Hematopoietic multipotent progenitor cell treated with erythropoietin and hydrocortisone succinate and interleukin-3 and kit ligand, for 17 days (in vitro differentiated cells): Measurements from ENCODE around the gene CD86.
"Not testable (repeated sequence)": the region's sequence is repeated elsewhere in the genome, so short reads cannot be mapped to it uniquely, and the experiment has no call there.

ENCODE experiments used
- DNase-seq: peaks from one replicate; pipeline ENCODE4 v3.0.0-alpha.2; 2015; ENCODE audit warnings: low spot score

Gene CD86, protein sequence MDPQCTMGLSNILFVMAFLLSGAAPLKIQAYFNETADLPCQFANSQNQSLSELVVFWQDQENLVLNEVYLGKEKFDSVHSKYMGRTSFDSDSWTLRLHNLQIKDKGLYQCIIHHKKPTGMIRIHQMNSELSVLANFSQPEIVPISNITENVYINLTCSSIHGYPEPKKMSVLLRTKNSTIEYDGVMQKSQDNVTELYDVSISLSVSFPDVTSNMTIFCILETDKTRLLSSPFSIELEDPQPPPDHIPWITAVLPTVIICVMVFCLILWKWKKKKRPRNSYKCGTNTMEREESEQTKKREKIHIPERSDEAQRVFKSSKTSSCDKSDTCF

GRCh38 chr3:122055215-122055614, at the start of gene CD86:
Gene CD86, plus strand, starts transcription at chr3:122055362. Its CDS starts 128 bp downstream, at chr3:122055490.
- DNase-seq: no peak

GRCh38 chr3:122006267-122006666, 48.9 kb upstream of the CD86 start:
- no peak for DNase-seq

DNA sequence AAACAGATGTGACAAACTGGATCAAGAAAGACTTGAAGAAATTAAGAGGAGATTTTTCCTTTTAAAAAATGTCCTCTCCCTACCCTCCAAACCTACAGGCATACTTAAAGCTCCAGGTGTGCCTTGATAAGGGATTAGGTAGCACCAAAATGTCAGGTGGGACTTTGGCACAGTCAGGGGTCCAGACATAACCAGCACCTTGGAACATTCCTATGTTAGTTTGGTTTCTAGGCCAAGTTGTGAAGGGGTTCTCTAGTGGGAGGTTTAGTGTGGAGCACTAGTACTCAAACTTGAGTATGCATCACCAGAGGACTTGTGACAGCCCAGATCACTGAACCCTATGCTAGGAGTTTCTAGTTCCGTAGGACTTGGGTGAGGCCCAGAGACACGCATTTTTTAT, 47.0 kb upstream of the CD86 start:
- no peak for DNase-seq

DNA sequence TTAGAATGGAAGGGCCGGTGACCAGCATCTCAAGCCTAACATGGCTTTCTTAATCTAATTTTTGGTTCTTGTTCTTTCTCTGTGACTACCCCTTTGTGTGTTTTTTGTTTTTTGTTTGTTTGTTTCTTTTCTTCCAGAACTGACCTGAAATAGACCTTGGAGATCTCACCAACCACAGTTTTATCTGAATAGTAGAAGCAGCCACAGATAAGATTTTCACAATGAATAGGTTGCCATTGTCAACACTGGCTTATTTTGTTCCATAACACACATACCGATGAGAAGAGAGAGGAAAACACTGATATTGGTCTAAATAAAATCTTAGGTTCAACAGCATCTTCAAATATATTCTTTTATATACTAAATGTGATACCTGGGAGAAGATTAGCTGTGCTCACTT, 44.7 kb upstream of the CD86 start:
- DNase-seq: no peak

DNA sequence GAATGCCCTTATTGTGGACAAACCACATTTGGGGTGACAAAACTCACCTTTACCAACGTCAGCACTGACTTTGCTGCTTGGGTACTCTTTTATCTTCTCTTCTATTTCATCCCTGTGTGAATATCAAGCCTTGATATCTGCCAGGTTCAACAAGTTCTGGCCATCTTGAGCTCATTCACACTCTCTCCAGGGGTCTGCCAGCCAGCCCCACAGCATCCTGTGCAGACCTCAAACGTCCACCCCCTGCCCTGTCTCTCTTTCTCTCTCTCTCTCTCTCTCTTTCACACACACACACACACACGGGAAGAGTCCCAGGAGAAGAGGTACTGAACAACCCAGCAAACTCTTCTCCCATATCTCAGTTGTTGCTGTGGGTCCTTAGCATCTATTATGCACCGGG, 43.8 kb upstream of the CD86 start:
- DNase-seq: no peak

GRCh38 chr3:122012821-122013220, 42.3 kb upstream of the CD86 start:
- DNase-seq: no peak

DNA sequence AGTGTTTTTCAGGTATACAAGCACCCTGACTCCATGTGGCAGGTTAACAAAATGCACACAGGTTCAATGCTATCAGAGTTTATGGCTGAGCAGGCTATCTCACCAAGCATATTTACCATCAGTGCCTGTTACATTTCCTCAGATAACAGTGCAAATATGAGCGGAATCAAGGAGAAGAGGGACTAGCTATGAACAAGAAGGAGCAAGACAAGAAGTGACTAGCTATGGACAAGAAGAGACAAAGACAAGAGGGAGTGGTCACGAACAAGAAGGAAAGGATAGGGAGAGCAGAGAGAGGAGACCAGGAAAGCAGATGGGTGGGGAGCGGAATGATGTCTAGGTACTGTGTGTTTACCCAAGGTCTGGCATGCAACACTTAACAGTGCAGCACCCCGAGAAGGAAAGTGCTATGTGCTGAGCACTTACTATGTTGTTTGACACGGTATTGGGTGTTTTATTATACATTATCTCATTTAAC, 41.7 kb upstream of the CD86 start:
- DNase-seq: no peak

DNA sequence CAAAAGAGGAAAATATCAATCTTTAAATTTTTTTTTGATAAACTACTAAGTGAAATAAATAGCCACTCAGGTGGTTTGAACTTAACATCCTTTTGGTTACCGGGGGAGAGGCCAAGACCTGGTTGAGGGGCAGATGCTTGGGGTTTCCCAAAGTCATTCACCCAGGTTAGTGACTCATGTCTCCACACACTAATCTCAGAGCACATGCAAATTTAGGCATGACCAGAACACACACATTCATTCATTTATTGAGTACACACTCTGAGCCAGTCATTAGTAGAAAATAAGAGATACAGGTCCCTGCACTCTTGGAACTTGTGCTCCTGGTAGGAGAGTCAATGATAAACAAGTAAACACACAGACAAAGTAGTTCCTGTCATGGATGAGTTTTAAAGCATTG, 40.4 kb upstream of the CD86 start:
- no peak for DNase-seq

GRCh38 chr3:122019493-122019892, 35.7 kb upstream of the CD86 start:
- no peak for DNase-seq

- no peak for DNase-seq
These were observed 34.1 kb upstream of the CD86 start for GRCh38 chr3:122021037-122021436.

- DNase-seq: no peak
These were observed 33.3 kb upstream of the CD86 start, which contains the start of gene ILDR1 for GRCh38 chr3:122021811-122022401. Gene ILDR1, minus strand, starts transcription at chr3:122022247. Its CDS starts 170 bp downstream, at chr3:122022077.

DNA sequence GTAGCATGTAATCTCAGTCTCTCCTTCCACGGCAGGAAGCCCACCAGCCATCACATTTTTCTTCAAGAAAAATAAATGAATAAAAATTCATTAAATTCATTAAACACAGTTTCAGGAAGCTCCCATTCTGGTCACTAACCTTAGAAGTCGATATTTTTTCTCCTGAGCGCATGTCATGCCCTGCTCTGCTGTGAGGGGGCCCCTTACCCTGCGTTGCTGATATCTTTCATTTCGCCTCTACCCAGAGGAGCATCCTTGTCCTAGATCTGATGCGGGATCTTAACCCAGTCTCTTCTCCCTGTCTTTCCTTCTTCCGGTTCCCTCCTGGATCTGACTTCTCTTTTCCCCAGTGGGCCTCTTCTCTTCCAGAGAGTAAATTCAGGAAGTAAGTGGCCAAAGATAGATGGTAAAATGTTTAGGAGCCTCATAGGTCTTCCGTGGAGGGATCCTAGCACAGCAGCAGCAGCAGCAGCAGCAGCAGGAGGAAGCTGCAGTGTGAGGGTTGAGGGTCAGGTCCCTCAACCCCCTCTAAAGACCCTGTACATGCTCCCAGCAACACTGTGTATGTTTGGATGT, 31.7 kb upstream of the CD86 start:
- DNase-seq: no peak

GRCh38 chr3:122024800-122025199, 30.4 kb upstream of the CD86 start:
- no peak for DNase-seq

- DNase-seq: no peak
These were observed 29.9 kb upstream of the CD86 start for GRCh38 chr3:122025296-122025695.

DNA sequence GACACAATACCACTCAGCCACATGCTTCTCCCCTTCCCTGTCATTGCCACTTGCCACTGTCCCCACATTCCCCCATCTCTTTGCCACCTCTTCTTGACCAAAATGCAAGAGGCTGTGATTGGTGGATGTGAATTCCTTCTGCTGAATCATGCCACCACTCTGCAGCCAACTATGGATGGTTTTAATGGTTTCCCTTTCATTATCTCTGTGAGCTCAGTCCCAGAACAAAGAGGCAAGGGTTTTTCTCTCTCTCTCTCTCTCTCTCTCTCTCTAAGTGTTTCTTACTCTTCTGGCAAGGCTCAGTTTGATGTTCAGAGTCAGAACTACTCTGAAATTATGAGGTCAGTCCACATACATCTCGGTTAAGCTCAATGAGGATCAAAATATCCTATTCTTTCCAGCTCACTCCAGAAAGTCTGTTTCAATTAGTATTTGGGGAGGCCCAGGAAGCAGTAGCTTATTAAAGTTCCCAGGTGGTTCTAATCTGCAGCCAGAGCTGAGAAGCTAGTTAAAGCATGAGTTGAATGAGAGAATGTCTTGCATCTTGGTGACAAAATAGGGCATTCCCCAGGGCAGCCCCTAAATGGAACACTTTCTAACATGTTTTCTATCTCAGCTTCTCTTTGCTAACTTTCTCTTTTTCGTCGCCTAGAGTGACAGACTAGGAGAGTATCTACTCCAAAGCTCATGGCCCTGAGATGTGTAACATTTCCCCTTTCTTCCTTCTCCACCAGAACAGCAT, 24.6 kb upstream of the CD86 start:
- DNase-seq: no peak

GRCh38 chr3:122031123-122031468, 24.1 kb upstream of the CD86 start:
- no peak for DNase-seq

DNA sequence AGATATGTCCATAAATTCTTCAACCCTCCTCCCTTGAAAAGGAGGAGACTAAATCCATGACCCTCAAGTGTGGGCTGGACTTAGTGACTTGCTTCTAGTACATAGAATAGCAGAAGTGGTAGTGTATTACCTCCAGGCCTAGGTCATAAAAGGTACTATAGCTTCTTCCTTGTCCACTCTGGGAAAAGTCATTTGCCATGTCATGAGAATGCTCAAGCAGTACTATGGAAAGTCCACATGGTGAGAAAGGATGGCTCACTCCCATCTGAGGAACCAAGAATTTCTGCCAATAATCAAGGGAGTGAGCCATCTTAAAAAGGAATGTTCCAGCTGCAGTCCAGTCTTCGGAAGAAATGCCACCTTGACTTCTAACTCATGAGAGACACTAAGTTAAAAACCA, 22.6 kb upstream of the CD86 start:
- no peak for DNase-seq

DNA sequence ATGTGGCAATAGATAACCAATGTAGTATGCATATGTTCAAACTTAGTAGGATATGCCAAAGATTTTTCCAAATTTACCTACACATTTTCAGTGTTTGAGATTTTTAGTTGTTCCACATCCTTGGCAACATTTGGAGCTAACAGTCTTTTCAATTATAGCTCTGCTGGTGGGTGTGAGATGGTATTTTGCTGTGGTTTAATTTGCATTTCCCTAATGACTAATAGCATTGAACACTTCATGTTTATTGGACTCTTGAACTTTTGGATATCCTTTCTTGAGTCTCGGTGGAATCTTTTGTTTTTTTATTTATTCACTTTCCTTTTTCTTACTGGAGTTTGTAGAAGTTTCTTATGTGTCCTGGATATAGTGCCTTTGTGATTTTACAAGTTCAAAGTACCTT, 22.1 kb upstream of the CD86 start:
- DNase-seq: no peak

DNA sequence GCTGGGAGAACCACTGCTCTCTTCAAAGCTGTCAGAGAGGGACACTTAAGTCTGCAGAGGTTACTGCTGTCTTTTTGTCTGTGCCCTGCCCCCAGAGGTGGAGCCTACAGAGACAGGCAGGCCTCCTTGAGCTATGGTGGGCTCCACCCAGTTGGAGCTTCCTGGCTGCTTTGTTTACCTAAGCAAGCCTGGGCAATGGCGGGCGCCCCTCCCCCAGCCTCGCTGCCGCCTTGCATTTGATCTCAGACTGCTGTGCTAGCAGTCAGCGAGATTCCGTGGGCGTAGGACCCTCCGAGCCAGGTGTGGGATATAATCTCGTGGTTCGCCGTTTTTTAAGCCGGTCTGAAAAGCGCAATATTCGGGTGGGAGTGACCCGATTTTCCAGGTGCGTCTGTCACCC, 7.9 kb upstream of the CD86 start:
- not testable (repeated sequence) for DNase-seq

DNA sequence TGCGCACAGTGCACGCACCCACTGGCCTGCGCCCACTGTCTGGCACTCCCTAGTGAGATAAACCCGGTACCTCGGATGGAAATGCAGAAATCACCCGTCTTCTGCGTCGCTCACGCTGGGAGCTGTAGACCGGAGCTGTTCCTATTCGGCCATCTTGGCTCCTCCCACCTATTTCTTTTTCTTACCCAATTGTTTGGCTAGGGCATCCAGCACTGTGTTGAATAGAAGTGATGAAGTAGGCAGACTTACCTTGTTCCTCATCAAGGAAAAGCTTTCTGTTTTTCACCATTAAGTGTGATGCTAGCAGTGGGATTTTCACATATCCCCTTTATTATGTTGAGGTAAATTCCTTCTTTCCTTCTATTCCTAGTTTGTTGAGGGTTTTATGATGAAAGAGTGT, 7.4 kb upstream of the CD86 start:
- DNase-seq: not testable (repeated sequence)

- no peak for DNase-seq
These were observed 2.2 kb upstream of the CD86 start for GRCh38 chr3:122052968-122053367.

- no peak for DNase-seq
These were observed 2.5 kb downstream of the CD86 start for GRCh38 chr3:122057671-122058070.

DNA sequence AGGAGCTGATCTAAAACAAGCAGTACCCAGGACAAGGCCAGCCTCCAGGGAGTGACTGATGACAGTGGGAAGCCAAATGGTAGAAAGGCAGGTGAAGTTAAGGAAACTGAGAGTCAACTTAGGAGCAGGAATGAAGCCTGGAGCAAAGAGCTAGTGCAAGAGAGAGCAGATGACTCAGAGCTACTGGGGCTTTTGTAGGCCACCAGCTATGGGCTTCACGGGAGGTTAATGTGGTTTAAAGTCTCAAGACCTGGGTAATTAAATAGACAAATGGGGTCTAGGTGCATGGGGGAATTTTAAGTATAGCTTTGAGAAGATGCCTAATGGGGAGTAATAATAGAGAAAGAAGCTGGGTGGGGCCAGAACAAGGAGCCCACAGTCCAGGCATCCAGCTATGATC, 3.1 kb downstream of the CD86 start:
- no peak for DNase-seq
